Measurements from ENCODE around the gene TBCK.
"Not testable (repeated sequence)": the region's sequence is repeated elsewhere in the genome, so short reads cannot be mapped to it uniquely, and the experiment has no call there.

The TBCK gene

DNA sequence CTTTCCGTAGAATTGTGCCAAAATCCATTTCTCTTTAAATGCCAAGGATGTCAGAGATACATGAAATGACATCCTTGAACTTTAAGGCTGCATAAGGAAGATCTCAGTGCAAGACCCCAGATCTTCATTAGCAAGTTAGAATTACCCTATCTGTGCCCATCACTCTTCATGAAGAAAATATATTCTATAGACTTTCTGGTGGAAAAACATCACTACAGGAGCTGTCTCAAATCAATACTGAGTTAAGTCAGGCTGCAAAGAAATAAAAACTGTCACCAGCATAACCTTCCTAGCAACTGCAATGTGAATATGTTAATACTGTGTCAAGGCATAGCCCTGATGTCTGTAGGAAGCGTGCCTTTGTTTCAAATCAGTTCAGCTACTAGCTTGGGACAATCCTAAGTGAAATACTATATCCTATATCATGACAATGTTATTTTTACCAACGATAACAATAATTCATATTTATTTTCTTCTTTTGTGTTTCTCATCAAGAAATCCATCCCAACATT, 173.3 kb downstream of the TBCK start:
- no peak for TF ChIP-seq CTCF (conservative IDR thresholded peaks at IDR 0.05)
- H3K27ac ChIP-seq, result no peak overlapping the region

DNA sequence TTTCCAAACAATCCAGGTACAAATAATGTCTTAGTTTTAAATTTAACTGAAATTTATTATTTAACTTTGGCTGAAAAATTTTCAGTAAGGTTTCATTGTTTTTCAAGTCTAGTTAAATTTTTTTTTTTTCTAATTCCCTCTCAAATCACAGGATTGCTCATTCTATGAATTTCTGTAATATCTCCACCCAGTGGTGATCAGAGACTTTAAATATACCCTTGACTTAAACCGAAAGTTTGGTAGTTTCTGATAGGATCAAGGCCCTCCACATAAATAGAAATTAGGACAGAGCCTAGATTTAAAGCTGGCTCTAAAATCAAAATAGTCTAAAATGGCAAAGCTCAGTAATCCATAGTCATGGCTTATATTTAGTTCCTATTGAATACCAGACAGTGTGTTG, 175.4 kb downstream of the TBCK start:
- no peak overlapping the region for H3K27ac ChIP-seq
- TF ChIP-seq CTCF (conservative IDR thresholded peaks at IDR 0.05), result no peak

- H3K27ac ChIP-seq, result no peak overlapping the region
- no peak for TF ChIP-seq CTCF (conservative IDR thresholded peaks at IDR 0.05)
Observed at GRCh38 chr4:106136777-106137331, 179.2 kb downstream of the TBCK start.

- TF ChIP-seq CTCF (conservative IDR thresholded peaks at IDR 0.05), result no peak
- H3K27ac ChIP-seq, result no peak overlapping the region
Observed at GRCh38 chr4:106132045-106132444, 184.0 kb downstream of the TBCK start.

DNA sequence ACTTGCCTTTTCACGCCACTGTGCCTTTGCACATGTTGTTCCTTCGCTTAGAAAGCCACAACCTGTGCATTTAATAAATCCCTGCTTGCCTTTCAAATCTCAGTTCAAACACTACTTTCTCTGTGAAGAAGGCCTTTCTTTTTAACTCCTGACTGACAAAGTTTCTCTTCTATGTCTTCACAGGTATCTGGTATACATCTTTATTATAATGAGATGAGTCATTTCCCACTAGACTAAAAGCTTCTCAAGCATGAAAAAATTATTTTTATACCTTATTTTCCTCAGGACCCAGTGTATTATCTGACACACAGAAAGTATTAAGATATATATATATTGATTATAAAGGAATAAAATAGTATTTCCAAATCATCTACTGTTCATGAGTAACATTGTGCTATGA, 189.9 kb downstream of the TBCK start:
- no peak for TF ChIP-seq CTCF (conservative IDR thresholded peaks at IDR 0.05)
- no peak overlapping the region for H3K27ac ChIP-seq

DNA sequence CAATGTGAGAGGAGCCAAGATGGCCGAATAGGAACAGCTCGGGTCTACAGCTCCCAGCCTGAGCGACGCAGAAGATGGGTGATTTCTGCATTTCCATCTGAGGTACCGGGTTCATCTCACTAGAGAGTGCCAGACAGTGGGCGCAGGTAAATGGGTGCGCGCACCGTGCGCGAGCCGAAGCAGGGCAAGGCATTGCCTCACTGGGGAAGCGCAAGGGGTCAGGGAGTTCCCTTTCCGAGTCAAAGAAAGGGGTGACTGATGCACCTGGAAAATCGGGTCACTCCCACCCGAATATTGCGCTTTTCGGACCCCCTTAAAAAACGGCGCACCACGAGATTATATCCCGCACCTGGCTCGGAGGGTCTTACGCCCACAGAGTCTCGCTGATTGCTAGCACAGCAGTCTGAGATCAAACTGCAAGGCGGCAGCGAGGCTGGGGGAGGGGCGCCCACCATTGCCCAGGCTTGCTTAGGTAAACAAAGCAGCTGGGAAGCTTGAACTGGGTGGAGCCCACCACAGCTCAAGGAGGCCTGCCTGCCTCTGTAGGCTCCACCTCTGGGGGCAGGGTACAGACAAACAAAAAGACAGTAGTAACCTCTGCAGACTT, 196.0 kb downstream of the TBCK start:
- not testable (repeated sequence) for H3K27ac ChIP-seq

DNA sequence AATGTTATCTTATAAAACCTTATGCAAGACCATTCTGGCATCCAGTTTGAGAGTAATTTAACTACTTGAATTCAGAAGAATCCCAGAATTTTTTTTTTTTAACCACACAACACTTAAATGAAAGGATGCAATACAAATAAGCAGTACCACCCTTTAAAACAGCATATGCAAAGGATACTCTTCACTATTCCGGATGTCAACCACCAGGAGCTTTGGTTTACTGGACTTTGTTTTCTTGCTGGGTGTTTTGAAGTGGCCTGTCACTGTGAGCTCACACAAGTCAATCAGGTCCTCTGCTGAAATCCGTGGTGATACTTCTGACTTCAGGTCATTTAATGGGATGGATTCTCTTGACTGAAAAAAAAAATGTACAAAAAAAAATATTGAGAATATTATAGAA, 200.0 kb downstream of the TBCK start:
- no peak for TF ChIP-seq CTCF (conservative IDR thresholded peaks at IDR 0.05)

GRCh38 chr4:106114270-106114669, 201.7 kb downstream of the TBCK start:
- no peak for TF ChIP-seq CTCF (conservative IDR thresholded peaks at IDR 0.05)
- no peak overlapping the region for H3K27ac ChIP-seq

More for the DNA sequence above, 200.0 kb downstream of the TBCK start:
- H3K27ac ChIP-seq, result no peak overlapping the region

DNA sequence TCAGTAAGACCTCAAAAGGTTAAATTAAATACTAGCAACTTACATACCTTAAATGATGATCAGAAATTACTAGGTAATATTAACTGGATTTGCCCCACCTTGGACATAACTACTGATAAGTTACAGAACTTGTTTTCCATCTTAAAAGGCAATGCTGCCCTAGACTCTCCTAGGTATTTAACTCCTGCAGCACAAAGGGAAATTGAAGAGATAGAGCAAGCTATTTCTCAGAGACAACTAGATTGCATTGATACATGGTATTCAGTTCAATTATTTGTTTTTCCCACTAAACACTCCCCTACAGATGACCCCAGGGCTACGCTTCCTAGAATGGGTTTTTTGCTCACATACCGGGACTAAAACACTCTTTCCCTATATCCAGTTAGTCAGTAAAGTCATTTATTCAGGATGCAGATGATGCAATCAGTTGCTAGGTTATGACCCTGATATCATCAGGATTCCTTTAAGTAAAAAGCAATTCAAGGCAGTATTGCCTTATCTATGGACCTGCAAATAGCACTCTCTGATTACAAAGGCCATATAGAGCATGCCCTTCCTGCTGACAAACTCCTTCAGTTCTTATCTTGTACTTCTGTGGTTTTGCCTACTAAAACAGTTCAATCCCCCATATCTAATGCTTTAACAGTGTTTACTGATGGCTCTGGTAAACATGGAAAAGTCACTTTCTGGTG, 204.1 kb downstream of the TBCK start:
- not testable (repeated sequence) for H3K27ac ChIP-seq
